H1 (cell line): ENCODE data around the gene ST3GAL3. TPM values are rescaled to one million over a fixed set of nuclear protein-coding genes. Genes with fewer than 3 reads are reported as not detected.

ENCODE experiments used
- CTCF ChIA-PET: fragments of 300-600 bp; sonication (Branson Sonifier 250); formaldehyde crosslinking; loops from one replicate; lab custom pipeline; 2021; ENCODE audit not compliant: partially characterized antibody; lab: Charles Lee
- POLR2A ChIA-PET: fragments of 300-600 bp; sonication (Branson Sonifier 250); formaldehyde crosslinking; loops from one replicate; lab custom pipeline; 2021; ENCODE audit warnings: inconsistent platforms; ENCODE audit not compliant: partially characterized antibody; lab: Charles Lee
- DNase-seq, 2 experiments: peaks; one replicate each; pipeline versions ENCODE4 v3.0.0 to v3.0.0-alpha.2; 2010 to 2022; ENCODE audit warnings: low spot score in 2 of 2, low read depth in 1 of 2, mixed read lengths in 1 of 2
- FAIRE-seq: peaks from 2 replicates; lab custom pipeline; 2011; peaks lifted over from hg19 to GRCh38; lab: Jason Lieb, UNC
- H2AFZ ChIP-seq: 2 replicates; pipeline ENCODE4 v1.8.1; 2012; ENCODE audit warnings: low read length, inconsistent platforms
- H2AK5ac ChIP-seq: 2 replicates; pipeline ENCODE4 v1.6.1; 2013; ENCODE audit warnings: low read depth, low read length
- H2BK120ac ChIP-seq: replicated peaks from 2 replicates; pipeline ENCODE3; 2013; ENCODE audit warnings: low read depth, low read length, inconsistent platforms
- H2BK12ac ChIP-seq: 2 replicates; pipeline ENCODE4 v1.6.1; 2013; ENCODE audit warnings: low read depth, low read length
- H2BK15ac ChIP-seq: 2 replicates; pipeline ENCODE4 v1.6.1; 2013; ENCODE audit warnings: low read length
- H2BK20ac ChIP-seq: 2 replicates; pipeline ENCODE4 v1.6.1; 2013; ENCODE audit warnings: low read length
- H2BK5ac ChIP-seq: 2 replicates; pipeline ENCODE4 v1.6.1; 2013; ENCODE audit warnings: low read depth, low read length
- H3K14ac ChIP-seq: 2 replicates; pipeline ENCODE4 v1.6.1; 2013; ENCODE audit warnings: inconsistent platforms; ENCODE audit not compliant: insufficient read length
- H3K18ac ChIP-seq: 2 replicates; pipeline ENCODE4 v1.6.1; 2013; ENCODE audit warnings: low read length; ENCODE audit errors: extremely low read depth
- H3K23ac ChIP-seq: 2 replicates; pipeline ENCODE4 v1.6.1; 2013; ENCODE audit warnings: inconsistent platforms; ENCODE audit not compliant: insufficient read length
- H3K23me2 ChIP-seq: 2 replicates; pipeline ENCODE4 v1.6.1; 2013; ENCODE audit warnings: low read depth, low read length
- H3K27ac ChIP-seq: 2 replicates; pipeline ENCODE4 v1.6.1; 2011; ENCODE audit warnings: low read depth, low read length, inconsistent platforms
- H3K27me3 ChIP-seq, 4 experiments: replicated peaks in 1 of 4; 1 replicate in 1 of 4; 2 replicates in 3 of 4; pipeline versions ENCODE4 v1.6.1 to v1.8.1; 2011 to 2013; ENCODE audit warnings: low read length in 3 of 4, mild to moderate bottlenecking in 3 of 4, inconsistent platforms in 2 of 4, mixed read lengths in 2 of 4, moderate library complexity in 1 of 4; ENCODE audit not compliant: control insufficient read depth in 3 of 4, insufficient read depth in 3 of 4; ENCODE audit errors: extremely low read depth in 1 of 4
- H3K36me3 ChIP-seq, 4 experiments: 2 replicates each; pipeline versions ENCODE4 v1.6.1 to v1.8.1; 2011 to 2013; ENCODE audit warnings: mild to moderate bottlenecking in 4 of 4, low read length in 3 of 4, moderate library complexity in 2 of 4, control low read depth in 1 of 4, inconsistent platforms in 1 of 4; ENCODE audit not compliant: insufficient read depth in 4 of 4, control insufficient read depth in 2 of 4
- H3K4ac ChIP-seq: replicated peaks from 2 replicates; pipeline ENCODE3; 2013; ENCODE audit warnings: low read length, low read depth, mixed read lengths, inconsistent platforms; ENCODE audit not compliant: insufficient read length
- H3K4me1 ChIP-seq, 4 experiments: replicated peaks in 1 of 4; 1 replicate in 1 of 4; 2 replicates in 3 of 4; pipeline versions ENCODE4 v1.6.1 to v1.8.1; 2011 to 2013; ENCODE audit warnings: low read length in 3 of 4, inconsistent platforms in 2 of 4, mixed read lengths in 1 of 4; ENCODE audit not compliant: insufficient read depth in 4 of 4, control insufficient read depth in 3 of 4
- H3K4me2 ChIP-seq, 2 experiments: 2 replicates each; pipeline versions ENCODE4 v1.6.1 to v1.8.1; 2011 to 2013; ENCODE audit warnings: low read depth in 2 of 2, low read length in 2 of 2, control low read depth in 1 of 2, inconsistent platforms in 1 of 2, mild to moderate bottlenecking in 1 of 2; ENCODE audit not compliant: insufficient read depth in 1 of 2
- H3K4me3 ChIP-seq, 4 experiments: fragments of 200-600, 300-600 bp in 1 of 4; sonication (generic), shearing (Covaris generic), sonication (Bioruptor Twin) in 1 of 4; 2 replicates each; pipeline versions ENCODE4 v1.5.1 to v1.8.1; 2011 to 2016; ENCODE audit warnings: low read length in 4 of 4, low read depth in 3 of 4, control low read depth in 2 of 4, inconsistent platforms in 2 of 4, mild to moderate bottlenecking in 2 of 4, mixed read lengths in 1 of 4, moderate library complexity in 1 of 4; ENCODE audit not compliant: insufficient read depth in 2 of 4; ENCODE audit errors: extremely low read depth in 1 of 4
- H3K56ac ChIP-seq: replicated peaks from 2 replicates; pipeline ENCODE3; 2013; ENCODE audit warnings: low read depth, mild to moderate bottlenecking, mixed read lengths, low read length, inconsistent platforms; ENCODE audit not compliant: insufficient read length
- H3K79me1 ChIP-seq: 2 replicates; pipeline ENCODE4 v1.6.1; 2013; ENCODE audit warnings: low read depth, low read length, control low read depth
- H3K79me2 ChIP-seq, 2 experiments: 2 replicates each; pipeline versions ENCODE4 v1.6.1 to v1.8.1; 2012 to 2013; ENCODE audit warnings: low read length in 2 of 2, mild to moderate bottlenecking in 2 of 2, inconsistent platforms in 1 of 2; ENCODE audit not compliant: insufficient read depth in 2 of 2, control insufficient read depth in 1 of 2
- H3K9ac ChIP-seq, 4 experiments: replicated peaks in 1 of 4; 1 replicate in 1 of 4; 2 replicates in 3 of 4; pipeline versions ENCODE4 v1.6.1 to v1.8.1; 2011 to 2013; ENCODE audit warnings: low read depth in 3 of 4, low read length in 3 of 4, control low read depth in 2 of 4, mild to moderate bottlenecking in 2 of 4, moderate library complexity in 2 of 4, inconsistent platforms in 1 of 4; ENCODE audit errors: extremely low read depth in 1 of 4
- H3K9me3 ChIP-seq, 2 experiments: 2 replicates each; pipeline versions ENCODE4 v1.6.1 to v1.8.1; 2012 to 2013; ENCODE audit warnings: mild to moderate bottlenecking in 2 of 2, moderate library complexity in 2 of 2, control low read depth in 1 of 2, inconsistent platforms in 1 of 2, low read depth in 1 of 2, low read length in 1 of 2, mixed read lengths in 1 of 2; ENCODE audit not compliant: insufficient read depth in 2 of 2
- H4K20me1 ChIP-seq, 2 experiments: replicated peaks in 1 of 2; 2 replicates each; pipeline versions ENCODE3 to v1.8.1; 2011 to 2013; ENCODE audit warnings: inconsistent platforms in 2 of 2, low read length in 2 of 2, mild to moderate bottlenecking in 1 of 2; ENCODE audit not compliant: insufficient read depth in 2 of 2, control insufficient read depth in 1 of 2
- H4K5ac ChIP-seq: 2 replicates; pipeline ENCODE4 v1.6.1; 2013; ENCODE audit warnings: low read length, low read depth, mixed read lengths, inconsistent platforms; ENCODE audit not compliant: insufficient read length
- H4K8ac ChIP-seq: 2 replicates; pipeline ENCODE4 v1.8.0; 2013; ENCODE audit warnings: mild to moderate bottlenecking, moderate library complexity, low read length, inconsistent platforms; ENCODE audit not compliant: insufficient read depth; ENCODE audit errors: extremely low read depth
- H4K91ac ChIP-seq: replicated peaks from 2 replicates; pipeline ENCODE3; 2013; ENCODE audit warnings: low read length, mixed read lengths, inconsistent platforms; ENCODE audit not compliant: insufficient read length
- FOSL1 ChIP-seq: IDR thresholded peaks from 2 replicates; pipeline ENCODE4 v1.6.1; 2011; ENCODE audit warnings: mild to moderate bottlenecking, low read depth, low read length, moderate library complexity; ENCODE audit not compliant: insufficient read depth
- NRF1 ChIP-seq: IDR thresholded peaks from 2 replicates; pipeline ENCODE4 v1.6.1; 2011; ENCODE audit warnings: mild to moderate bottlenecking, low read depth, low read length, improper control_type of control experiment
- WGBS, 2 experiments: shearing (Covaris generic) in 1 of 2; methylation state at CpG; one replicate each; pipeline versions ENCODE4 v1.1.6 to v1.1.7; 2013 to 2015; ENCODE audit warnings: low lambda C conversion rate in 2 of 2, mixed read lengths in 2 of 2, inconsistent platforms in 1 of 2, low coverage in 1 of 2, missing lambda C conversion rate in 1 of 2; ENCODE audit not compliant: insufficient replicate concordance in 2 of 2, insufficient coverage in 1 of 2, insufficient read length in 1 of 2; ENCODE audit errors: extremely low coverage in 1 of 2, missing lambda C conversion rate in 1 of 2; 5-methylcytosine and 5-hydroxymethylcytosine counted together
- polyA plus RNA-seq, 7 experiments: library from polyadenylated mRNA; depleted of rRNA in 3 of 7; stranded (reverse) in 5 of 7; unstranded in 2 of 7; fragments of >200 nt in 5 of 7; fragments of 200-250 nt in 2 of 7; gene quantifications; 1 replicate in 5 of 7; 2 replicates in 1 of 7; 4 replicates in 1 of 7; pipeline versions ENCODE4 v1.2.1 to v1.2.3, GENCODE V29; 2011 to 2013; ENCODE audit warnings: missing spikeins in 2 of 7, mixed read lengths in 2 of 7
- total RNA-seq: library from RNA; stranded (reverse); fragmentation: NEBNext Ultra II Directional; extraction: Animal tissue kit (Norgen Biotek cat#: 25700); gene quantifications from 2 replicates; pipeline ENCODE4 v1.2.1, GENCODE V29; 2021

The ST3GAL3 gene
- total and polyA plus RNA-seq, 2 of the 8 experiments (the other 6 are each of a cell fraction or from before 2014, with no cell fraction given): 6.8 to 7.0 TPM

DNA sequence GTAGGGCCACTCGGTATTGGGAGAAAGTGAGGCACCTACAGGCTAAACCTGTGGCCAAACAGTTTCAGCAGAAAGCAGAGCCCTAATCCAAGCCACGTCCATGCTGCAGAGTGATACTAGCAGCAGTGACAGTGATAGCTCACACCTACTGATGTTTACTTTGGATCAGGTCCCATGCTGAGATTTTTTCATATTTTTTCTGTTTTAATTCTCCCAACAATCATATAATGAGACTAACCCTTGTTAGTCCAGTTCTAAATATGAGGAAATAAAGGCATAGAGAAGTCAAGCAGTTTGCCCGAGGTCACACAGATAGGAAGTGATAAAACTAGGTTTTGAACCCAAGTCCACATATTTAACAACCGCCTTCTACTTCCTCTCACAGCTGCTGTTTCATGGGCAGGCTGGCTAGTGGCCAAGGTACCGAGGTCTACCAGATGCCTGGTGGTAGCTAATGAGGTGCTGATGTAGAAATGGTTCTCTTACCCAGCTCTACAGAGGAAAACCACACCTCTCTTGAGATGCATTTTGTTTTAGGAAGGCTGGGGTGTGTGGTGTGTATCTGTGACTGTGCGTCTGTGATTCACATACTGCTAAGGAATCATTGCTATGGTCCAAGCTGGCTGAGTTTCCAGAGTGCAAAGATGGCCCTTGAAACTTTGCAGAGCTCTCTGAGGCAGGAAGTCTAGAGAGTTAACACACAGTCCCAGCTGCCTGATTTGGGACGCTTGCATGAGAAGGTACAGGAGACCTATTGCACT, 146.0 kb downstream of the ST3GAL3 start:
- Histone ChIP-seq H2AK5ac (no peak overlapping the region), H3K9ac (no peak overlapping the region), H3K79me1 (no peaks in the 10 kb centered on the region), H3K23ac (no peak overlapping the region), H2BK20ac (no peak overlapping the region), H2AFZ (no peak overlapping the region), H2BK5ac (no peak overlapping the region), H3K36me3 (no peaks in the 10 kb centered on the region), H2BK12ac (peak overlapping the region; percentile 35; the same call in 1 of the 2 replicates), H3K4ac (no peak overlapping the region), H4K20me1 (no peaks in the 10 kb centered on the region), H3K27ac (no peak overlapping the region), H3K27me3 (no peaks in the 10 kb centered on the region)
- CTCF ChIA-PET: interaction anchor here (0.6 to 2.2 kb wide), 9 partner anchors 10 to 90 kb away, joined by 3 to 10 read pairs (median 5); no protein-coding TSS in a partner anchor
- DNase-seq (no peak), FAIRE-seq (no peak)
- 80% methylated on average over 7 of the region's 7 CpGs; no CpG with 5 or more reads in 1 of the 2 experiments for WGBS, 2 experiments
- TF ChIP-seq NRF1 (no peak), FOSL1 (no peak)
- TF ChIP-seq, all 59 proteins: peak for 0
- POLR2A ChIA-PET: interaction anchor here (1.4 kb wide), 1 partner anchor 12 kb away, joined by 3 read pairs; no protein-coding TSS in a partner anchor
- H2BK120ac ChIP-seq: no peak overlapping the region
- H3K4me3 ChIP-seq: no peak overlapping the region
- no peak overlapping the region for H3K56ac ChIP-seq
- H3K23me2 ChIP-seq: no peaks in the 10 kb centered on the region
- H3K9me3 ChIP-seq: no peaks in the 10 kb centered on the region
- H3K14ac ChIP-seq: no peak overlapping the region
- H4K8ac ChIP-seq: no peak overlapping the region
- H4K91ac ChIP-seq: no peak overlapping the region
- no peak overlapping the region for H4K5ac ChIP-seq
- H3K18ac ChIP-seq: no peak overlapping the region
- H3K79me2 ChIP-seq: no peaks in the 10 kb centered on the region
- H3K4me1 ChIP-seq: peaks cover 0 to 7% (median 6%) of the 10 kb centered on the region in 4 experiments; a peak in 4 of 7 replicates
- no peak overlapping the region for H2BK15ac ChIP-seq
- no peak overlapping the region for H3K4me2 ChIP-seq
